ENCODE measurements around the gene APELA. TPM values are rescaled to one million over a fixed set of nuclear protein-coding genes. Genes with fewer than 3 reads are reported as not detected.
"Not testable (repeated sequence)": the region's sequence is repeated elsewhere in the genome, so short reads cannot be mapped to it uniquely, and the experiment has no call there.

Gene APELA
- polyA plus RNA-seq, 3 donors = not detected

DNA sequence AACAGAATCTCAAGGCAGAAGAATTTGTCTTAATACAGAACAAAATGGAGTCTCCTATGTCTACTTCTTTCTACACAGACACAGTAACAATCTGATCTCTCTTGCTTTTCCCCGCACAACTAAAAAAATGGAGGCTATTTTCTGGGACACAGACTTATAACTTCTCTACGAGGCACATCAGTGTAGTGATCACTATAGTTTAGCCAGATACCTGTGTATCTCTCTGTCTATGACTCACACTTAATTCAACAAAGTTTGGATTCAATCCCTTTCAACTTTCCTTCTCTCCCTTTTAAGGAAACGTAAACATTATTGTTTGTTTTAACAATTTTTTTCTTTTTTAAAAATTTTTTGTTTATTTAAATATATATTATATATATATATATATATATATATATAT, 29.4 kb downstream of the APELA start:
- H3K27ac Mint-ChIP-seq = no peak overlapping the region
- H3K4me1 Mint-ChIP-seq = peaks cover 10% of the 10 kb centered on the region
- H3K4me1 ChIP-seq (ENCODE audit: control insufficient read depth in 1 of 2, insufficient read depth in 2 of 2, low read length in 2 of 2) = peaks cover 0 to 12% of the 10 kb centered on the region in 2 donors
- no peaks in the 10 kb centered on the region for H3K36me3 Mint-ChIP-seq
- TF ChIP-seq, protein P1, sequence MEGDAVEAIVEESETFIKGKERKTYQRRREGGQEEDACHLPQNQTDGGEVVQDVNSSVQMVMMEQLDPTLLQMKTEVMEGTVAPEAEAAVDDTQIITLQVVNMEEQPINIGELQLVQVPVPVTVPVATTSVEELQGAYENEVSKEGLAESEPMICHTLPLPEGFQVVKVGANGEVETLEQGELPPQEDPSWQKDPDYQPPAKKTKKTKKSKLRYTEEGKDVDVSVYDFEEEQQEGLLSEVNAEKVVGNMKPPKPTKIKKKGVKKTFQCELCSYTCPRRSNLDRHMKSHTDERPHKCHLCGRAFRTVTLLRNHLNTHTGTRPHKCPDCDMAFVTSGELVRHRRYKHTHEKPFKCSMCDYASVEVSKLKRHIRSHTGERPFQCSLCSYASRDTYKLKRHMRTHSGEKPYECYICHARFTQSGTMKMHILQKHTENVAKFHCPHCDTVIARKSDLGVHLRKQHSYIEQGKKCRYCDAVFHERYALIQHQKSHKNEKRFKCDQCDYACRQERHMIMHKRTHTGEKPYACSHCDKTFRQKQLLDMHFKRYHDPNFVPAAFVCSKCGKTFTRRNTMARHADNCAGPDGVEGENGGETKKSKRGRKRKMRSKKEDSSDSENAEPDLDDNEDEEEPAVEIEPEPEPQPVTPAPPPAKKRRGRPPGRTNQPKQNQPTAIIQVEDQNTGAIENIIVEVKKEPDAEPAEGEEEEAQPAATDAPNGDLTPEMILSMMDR (IDR thresholded peaks at IDR 0.05) = no peak
- WGBS (ENCODE audit: insufficient coverage) = no CpG with 5 or more reads among the region's 3 CpGs
- no peaks in the 10 kb centered on the region for H3K27me3 ChIP-seq (ENCODE audit: control insufficient read depth in 2 of 2, insufficient read depth in 2 of 2, low read length in 2 of 2)
- no peak overlapping the region for H2AFZ ChIP-seq (ENCODE audit: insufficient read depth, low read depth, low read length, poor library complexity, severe bottlenecking)
- H3K4me3 Mint-ChIP-seq = no peak overlapping the region
- no peaks in the 10 kb centered on the region for H3K36me3 ChIP-seq (replicated peaks in 1 of 2; ENCODE audit: control insufficient read depth in 1 of 2, insufficient read depth in 2 of 2, low read length in 2 of 2)
- H3K4me2 ChIP-seq (replicated peaks; ENCODE audit: extremely low read depth, low read length, poor library complexity, severe bottlenecking) = no peak overlapping the region
- intact Hi-C loops (cut with micrococcal nuclease) = no loop called here
- H4K20me1 ChIP-seq (ENCODE audit: insufficient read depth, low read length) = no peaks in the 10 kb centered on the region
- peaks cover 0 to 1% (median 0%) of the 10 kb centered on the region in 3 donors for H3K27me3 Mint-ChIP-seq (ENCODE audit: low read depth in 3 of 3)
- H3K27ac ChIP-seq (ENCODE audit: low read depth in 1 of 2, low read length in 2 of 2) = no peak overlapping the region
- H3K9ac ChIP-seq (ENCODE audit: insufficient read depth, low read length, poor library complexity, severe bottlenecking) = no peak overlapping the region
- H3K79me2 ChIP-seq (ENCODE audit: insufficient read depth, low read length) = no peaks in the 10 kb centered on the region
- DNase-seq = no peak
- no peaks in the 10 kb centered on the region for H3K9me3 ChIP-seq (replicated peaks in 1 of 2; ENCODE audit: control insufficient read depth in 1 of 2, insufficient read depth in 1 of 2, low read length in 2 of 2)
- peaks cover 0 to 11% (median 5%) of the 10 kb centered on the region in 7 donors for H3K9me3 Mint-ChIP-seq
- H3K4me3 ChIP-seq (replicated peaks in 1 of 3; ENCODE audit: low read depth in 2 of 3, low read length in 3 of 3) = no peak overlapping the region

DNA sequence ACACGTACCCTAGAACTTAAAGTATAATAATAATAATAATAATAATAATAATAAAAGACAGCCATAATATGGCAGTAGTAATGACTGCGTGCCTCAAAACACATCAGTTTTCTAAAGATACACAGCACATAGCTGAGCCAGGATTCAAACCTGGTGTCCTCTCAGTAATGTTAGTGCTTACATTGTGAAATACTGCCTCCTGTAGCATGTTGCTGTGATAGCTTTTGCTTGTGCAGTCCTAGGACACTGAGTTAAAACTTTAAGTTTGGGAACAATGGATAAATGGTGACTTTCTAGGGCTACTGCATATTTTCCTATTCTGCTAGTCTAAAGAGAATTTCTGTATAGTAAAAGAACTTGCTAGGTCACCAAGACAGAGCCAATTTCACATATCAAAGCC, 36.5 kb downstream of the APELA start:
- H3K4me2 ChIP-seq (replicated peaks; ENCODE audit: extremely low read depth, low read length, poor library complexity, severe bottlenecking); H3K27me3 Mint-ChIP-seq (ENCODE audit: low read depth in 3 of 3); H3K9ac ChIP-seq (ENCODE audit: insufficient read depth, low read length, poor library complexity, severe bottlenecking); H2AFZ ChIP-seq (ENCODE audit: insufficient read depth, low read depth, low read length, poor library complexity, severe bottlenecking); H3K9me3 ChIP-seq (replicated peaks in 1 of 2; ENCODE audit: control insufficient read depth in 1 of 2, insufficient read depth in 1 of 2, low read length in 2 of 2); H3K4me1 ChIP-seq (ENCODE audit: control insufficient read depth in 1 of 2, insufficient read depth in 2 of 2, low read length in 2 of 2); H3K79me2 ChIP-seq (ENCODE audit: insufficient read depth, low read length); H3K4me3 Mint-ChIP-seq; H3K27ac ChIP-seq (ENCODE audit: low read depth in 1 of 2, low read length in 2 of 2); intact Hi-C loops (cut with micrococcal nuclease); H3K4me1 Mint-ChIP-seq; H3K27me3 ChIP-seq (ENCODE audit: control insufficient read depth in 2 of 2, insufficient read depth in 2 of 2, low read length in 2 of 2); H3K4me3 ChIP-seq (replicated peaks in 1 of 3; ENCODE audit: low read depth in 2 of 3, low read length in 3 of 3); H4K20me1 ChIP-seq (ENCODE audit: insufficient read depth, low read length); DNase-seq; H3K27ac Mint-ChIP-seq; H3K36me3 Mint-ChIP-seq; H3K36me3 ChIP-seq (replicated peaks in 1 of 2; ENCODE audit: control insufficient read depth in 1 of 2, insufficient read depth in 2 of 2, low read length in 2 of 2): not testable (repeated sequence)
- peaks cover 0 to 12% (median 5%) of the 10 kb centered on the region in 7 donors for H3K9me3 Mint-ChIP-seq
- no CpG with 5 or more reads among the region's 2 CpGs for WGBS (ENCODE audit: insufficient coverage)

All from CD14-positive monocyte (primary cell).